Measurements from ENCODE around the gene SEC61A1. TPM values are rescaled to one million over a fixed set of nuclear protein-coding genes. Genes with fewer than 3 reads are reported as not detected.

Gene SEC61A1
- total RNA-seq, 6 experiments from 2014 or later = 497 to 608 (median 536) TPM

- H3K4me3 Mint-ChIP-seq = no peak overlapping the region
- no peaks in the 10 kb centered on the region; the same call in 1 of the 2 replicates for H3K27me3 Mint-ChIP-seq (ENCODE audit: insufficient read depth)
- H3K27ac Mint-ChIP-seq = no peak overlapping the region
- no peak for TF ChIP-seq CTCF (IDR thresholded peaks at IDR 0.05)
- H3K9me3 Mint-ChIP-seq = no peaks in the 10 kb centered on the region
- H3K36me3 Mint-ChIP-seq (ENCODE audit: low read depth) = peaks cover 34% of the 10 kb centered on the region
- H3K4me1 Mint-ChIP-seq (ENCODE audit: low read depth) = peaks cover 17% of the 10 kb centered on the region
- no peak for DNase-seq
Observed at GRCh38 chr3:128100161-128100560, 47.9 kb downstream of the SEC61A1 start.

- no peaks in the 10 kb centered on the region; the same call in 1 of the 2 replicates for H3K27me3 Mint-ChIP-seq (ENCODE audit: insufficient read depth)
- H3K4me3 Mint-ChIP-seq = no peak overlapping the region
- peaks cover 34% of the 10 kb centered on the region for H3K36me3 Mint-ChIP-seq (ENCODE audit: low read depth)
- no peak for DNase-seq
- H3K9me3 Mint-ChIP-seq = no peaks in the 10 kb centered on the region
- no peak overlapping the region for H3K27ac Mint-ChIP-seq
- peaks cover 12% of the 10 kb centered on the region for H3K4me1 Mint-ChIP-seq (ENCODE audit: low read depth)
- no peak for TF ChIP-seq CTCF (IDR thresholded peaks at IDR 0.05)
Observed at GRCh38 chr3:128100638-128101037, 48.4 kb downstream of the SEC61A1 start.

- Mint-ChIP-seq H3K27ac (no peak overlapping the region), H3K4me3 (no peak overlapping the region), H3K9me3 (no peaks in the 10 kb centered on the region), H3K36me3 (ENCODE audit: low read depth) (peaks cover 33% of the 10 kb centered on the region), H3K4me1 (ENCODE audit: low read depth) (peaks cover 8% of the 10 kb centered on the region), H3K27me3 (ENCODE audit: insufficient read depth) (no peaks in the 10 kb centered on the region; the same call in 1 of the 2 replicates)
- DNase-seq = no peak
- no peak for TF ChIP-seq CTCF (IDR thresholded peaks at IDR 0.05)
Observed at GRCh38 chr3:128103136-128103676, 51.0 kb downstream of the SEC61A1 start.

DNA sequence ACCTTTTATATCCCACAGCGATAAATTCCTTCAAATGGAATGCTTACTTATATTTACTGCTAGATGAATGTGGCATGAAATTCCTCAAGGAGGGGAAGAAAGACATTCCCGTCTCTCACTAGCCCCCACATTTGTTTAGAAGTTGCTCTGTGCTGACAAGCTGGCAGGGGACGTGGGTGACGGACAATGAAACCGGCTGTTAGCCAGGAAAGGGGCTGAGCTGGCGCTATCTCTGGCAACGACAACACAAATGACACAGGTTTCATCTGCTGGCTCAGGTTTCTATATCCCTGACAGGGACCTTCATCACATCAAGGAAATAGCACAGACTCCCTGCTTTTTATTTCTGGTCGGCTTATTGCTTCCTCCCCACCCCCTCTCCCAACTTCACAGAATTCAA lies 55.6 kb downstream of the SEC61A1 start:
- no peaks in the 10 kb centered on the region for H3K9me3 Mint-ChIP-seq
- H3K27me3 Mint-ChIP-seq (ENCODE audit: insufficient read depth) = no peaks in the 10 kb centered on the region; the same call in 1 of the 2 replicates
- H3K4me3 Mint-ChIP-seq = no peak overlapping the region
- no peak for DNase-seq
- TF ChIP-seq CTCF (IDR thresholded peaks at IDR 0.05) = no peak
- H3K4me1 Mint-ChIP-seq (ENCODE audit: low read depth) = peaks cover 19% of the 10 kb centered on the region
- H3K36me3 Mint-ChIP-seq (ENCODE audit: low read depth) = peaks cover 39% of the 10 kb centered on the region
- H3K27ac Mint-ChIP-seq = no peak overlapping the region

GRCh38 chr3:128111147-128111546 lies 58.9 kb downstream of the SEC61A1 start:
- TF ChIP-seq CTCF (IDR thresholded peaks at IDR 0.05) = no peak
- Mint-ChIP-seq H3K9me3 (no peaks in the 10 kb centered on the region), H3K27ac (peak overlapping the region; percentile 89), H3K36me3 (ENCODE audit: low read depth) (peaks cover 47% of the 10 kb centered on the region), H3K4me1 (ENCODE audit: low read depth) (peaks cover 34% of the 10 kb centered on the region), H3K4me3 (no peak overlapping the region), H3K27me3 (ENCODE audit: insufficient read depth) (no peaks in the 10 kb centered on the region; the same call in 1 of the 2 replicates)
- DNase-seq = no peak
